Lung (tissue), 12 donors: Measurements from ENCODE around the gene ABCA1. TPM values are rescaled to one million over a fixed set of nuclear protein-coding genes. Genes with fewer than 3 reads are reported as not detected.
A peak's percentile ranks its signal among the peaks of the same experiment; 100 is the strongest.

Experiments
- ATAC-seq: fragments of 200-7000 bp; cut with Tn5 transposase; one replicate; pipeline ENCODE4 v1.9.1; 2020; ENCODE audit warnings: moderate number of reproducible peaks; ENCODE audit not compliant: insufficient read depth, low FRiP score
- DNase-seq, 3 donors: peaks; one replicate each; pipeline ENCODE4 v3.0.0-alpha.2; 2013 to 2017
- H3K27ac ChIP-seq, 2 donors: one replicate each; pipeline ENCODE4 v1.5.1; 2013; ENCODE audit warnings: mild to moderate bottlenecking in 2 of 2, moderate library complexity in 2 of 2, control low read depth in 1 of 2, inconsistent platforms in 1 of 2, low read depth in 1 of 2, low read length in 1 of 2
- H3K27me3 ChIP-seq, 3 donors: one replicate each; pipeline ENCODE4 v1.5.1; 2013; ENCODE audit warnings: low read length in 2 of 3; ENCODE audit not compliant: control insufficient read depth in 3 of 3, insufficient read depth in 3 of 3
- H3K36me3 ChIP-seq, 4 donors: one replicate each; pipeline ENCODE4 v1.5.1; 2013; ENCODE audit warnings: low read length in 4 of 4, mild to moderate bottlenecking in 1 of 4, moderate library complexity in 1 of 4; ENCODE audit not compliant: control insufficient read depth in 4 of 4, insufficient read depth in 4 of 4
- H3K4me1 ChIP-seq, 5 donors: one replicate each; pipeline ENCODE4 v1.5.1; 2013; ENCODE audit warnings: low read length in 5 of 5, mild to moderate bottlenecking in 2 of 5, moderate library complexity in 1 of 5; ENCODE audit not compliant: control insufficient read depth in 5 of 5, insufficient read depth in 5 of 5
- H3K4me3 ChIP-seq: one replicate; pipeline ENCODE4 v1.5.1; 2013; ENCODE audit warnings: mild to moderate bottlenecking, control low read depth, moderate library complexity
- H3K9ac ChIP-seq, 2 donors: one replicate each; pipeline ENCODE4 v1.5.1; 2013; ENCODE audit warnings: low read length in 2 of 2, control low read depth in 1 of 2; ENCODE audit not compliant: insufficient read depth in 1 of 2
- H3K9me3 ChIP-seq, 4 donors: one replicate each; pipeline ENCODE4 v1.5.1; 2013; ENCODE audit warnings: low read length in 3 of 4, mild to moderate bottlenecking in 1 of 4, moderate library complexity in 1 of 4; ENCODE audit not compliant: control insufficient read depth in 4 of 4, insufficient read depth in 3 of 4
- WGBS, 2 donors: extraction: QIAGEN DNeasy Blood & Tissue Kit; methylation state at CpG; one replicate each; pipeline ENCODE4 v1.1.7; 2013; 5-methylcytosine and 5-hydroxymethylcytosine counted together
- polyA plus RNA-seq, 2 donors: library from polyadenylated mRNA; stranded (reverse); fragments of 200-250 nt; gene quantifications; one replicate each; pipeline ENCODE4 v1.2.1, GENCODE V29; 2013
- total RNA-seq, 2 donors: library from RNA; depleted of rRNA in 1 of 2; stranded (reverse); fragments of >200 nt in 1 of 2; gene quantifications; one replicate each; pipeline ENCODE4 v1.2.1, GENCODE V29; 2014 to 2021
- TF ChIP-seq, protein P1 (sequence below): IDR thresholded peaks from 2 replicates; pipeline ENCODE4 v1.5.1; 2012; ENCODE audit warnings: mild to moderate bottlenecking; ENCODE audit errors: control extremely low read depth, extremely low read depth
- donor health status: control.
- donor health status: control.
- donor health status: Bipolar disorder and iron deficiency.
- donor health status: healthy.
- donor health status: DM: yes; HTN: yes; CAD: no.

The ABCA1 gene
- total and polyA plus RNA-seq, 4 donors, result 5.4 to 140 (median 16.8) TPM

DNA sequence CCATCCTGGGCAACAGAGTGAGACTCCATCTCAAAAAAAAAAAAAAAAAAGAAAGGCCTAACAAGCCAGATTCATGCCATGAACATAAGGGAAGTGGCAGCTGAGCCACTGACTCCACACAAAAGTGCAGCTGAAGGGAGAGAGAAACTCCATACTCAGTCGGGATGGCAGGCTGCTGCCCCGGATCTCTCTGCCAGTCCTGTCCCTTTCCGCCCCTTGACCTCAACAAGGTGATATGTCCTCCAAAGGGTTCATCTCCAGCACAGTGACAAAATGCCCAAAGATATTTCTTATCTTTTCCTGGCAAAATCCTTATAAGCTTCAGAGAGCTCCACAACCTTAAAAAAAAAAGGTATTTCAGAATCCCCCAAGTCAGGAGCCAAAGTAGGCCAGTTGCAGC lies 52.6 kb downstream of the ABCA1 start:
- ATAC-seq, result no peak
- peaks cover 0 to 10% (median 3%) of the 10 kb centered on the region in 5 donors for H3K4me1 ChIP-seq

DNA sequence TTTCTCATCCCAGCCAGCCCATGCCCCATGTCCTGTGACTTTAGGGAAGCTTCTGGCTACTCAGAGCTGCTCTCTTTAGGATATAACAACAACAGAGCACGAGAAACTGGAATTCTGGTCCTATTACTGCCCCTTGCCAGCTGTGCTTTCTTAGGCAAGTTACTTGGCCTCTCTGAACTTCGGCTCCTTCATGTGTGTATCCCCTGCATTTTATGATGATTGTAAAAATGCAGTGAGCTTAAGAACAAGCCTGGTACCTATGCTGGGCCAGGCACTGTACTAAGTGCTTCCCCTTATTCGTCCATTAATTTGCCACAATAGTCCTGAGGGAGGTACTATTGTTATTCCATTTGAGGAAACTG lies 54.5 kb downstream of the ABCA1 start:
- TF ChIP-seq, protein P1, sequence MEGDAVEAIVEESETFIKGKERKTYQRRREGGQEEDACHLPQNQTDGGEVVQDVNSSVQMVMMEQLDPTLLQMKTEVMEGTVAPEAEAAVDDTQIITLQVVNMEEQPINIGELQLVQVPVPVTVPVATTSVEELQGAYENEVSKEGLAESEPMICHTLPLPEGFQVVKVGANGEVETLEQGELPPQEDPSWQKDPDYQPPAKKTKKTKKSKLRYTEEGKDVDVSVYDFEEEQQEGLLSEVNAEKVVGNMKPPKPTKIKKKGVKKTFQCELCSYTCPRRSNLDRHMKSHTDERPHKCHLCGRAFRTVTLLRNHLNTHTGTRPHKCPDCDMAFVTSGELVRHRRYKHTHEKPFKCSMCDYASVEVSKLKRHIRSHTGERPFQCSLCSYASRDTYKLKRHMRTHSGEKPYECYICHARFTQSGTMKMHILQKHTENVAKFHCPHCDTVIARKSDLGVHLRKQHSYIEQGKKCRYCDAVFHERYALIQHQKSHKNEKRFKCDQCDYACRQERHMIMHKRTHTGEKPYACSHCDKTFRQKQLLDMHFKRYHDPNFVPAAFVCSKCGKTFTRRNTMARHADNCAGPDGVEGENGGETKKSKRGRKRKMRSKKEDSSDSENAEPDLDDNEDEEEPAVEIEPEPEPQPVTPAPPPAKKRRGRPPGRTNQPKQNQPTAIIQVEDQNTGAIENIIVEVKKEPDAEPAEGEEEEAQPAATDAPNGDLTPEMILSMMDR, result no peak
- peak overlapping the region; percentile 58 to 83 for H3K27ac ChIP-seq
- H3K9ac ChIP-seq, result no peak overlapping the region
- peaks cover 0 to 10% (median 3%) of the 10 kb centered on the region in 4 donors for H3K36me3 ChIP-seq
- no peaks in the 10 kb centered on the region for H3K9me3 ChIP-seq
- WGBS, 2 donors, result 75 to 83% methylated on average over 3 of the region's 3 CpGs
- no peak overlapping the region for H3K4me3 ChIP-seq
- DNase-seq (no peak), ATAC-seq (no peak)
- no peaks in the 10 kb centered on the region for H3K27me3 ChIP-seq
- H3K4me1 ChIP-seq, result peaks cover 6 to 27% (median 17%) of the 10 kb centered on the region in 5 donors

More for the DNA sequence above, 52.6 kb downstream of the ABCA1 start:
- TF ChIP-seq, protein P1, result no peak
- WGBS, 2 donors, result 94 to 99% methylated on average over 3 of the region's 3 CpGs
- no peak overlapping the region for H3K27ac ChIP-seq
- no peak for DNase-seq
- no peaks in the 10 kb centered on the region for H3K9me3 ChIP-seq
- H3K9ac ChIP-seq, result no peak overlapping the region
- H3K27me3 ChIP-seq, result no peaks in the 10 kb centered on the region
- H3K4me3 ChIP-seq, result no peak overlapping the region
- H3K36me3 ChIP-seq, result peaks cover 0 to 14% (median 2%) of the 10 kb centered on the region in 4 donors

DNA sequence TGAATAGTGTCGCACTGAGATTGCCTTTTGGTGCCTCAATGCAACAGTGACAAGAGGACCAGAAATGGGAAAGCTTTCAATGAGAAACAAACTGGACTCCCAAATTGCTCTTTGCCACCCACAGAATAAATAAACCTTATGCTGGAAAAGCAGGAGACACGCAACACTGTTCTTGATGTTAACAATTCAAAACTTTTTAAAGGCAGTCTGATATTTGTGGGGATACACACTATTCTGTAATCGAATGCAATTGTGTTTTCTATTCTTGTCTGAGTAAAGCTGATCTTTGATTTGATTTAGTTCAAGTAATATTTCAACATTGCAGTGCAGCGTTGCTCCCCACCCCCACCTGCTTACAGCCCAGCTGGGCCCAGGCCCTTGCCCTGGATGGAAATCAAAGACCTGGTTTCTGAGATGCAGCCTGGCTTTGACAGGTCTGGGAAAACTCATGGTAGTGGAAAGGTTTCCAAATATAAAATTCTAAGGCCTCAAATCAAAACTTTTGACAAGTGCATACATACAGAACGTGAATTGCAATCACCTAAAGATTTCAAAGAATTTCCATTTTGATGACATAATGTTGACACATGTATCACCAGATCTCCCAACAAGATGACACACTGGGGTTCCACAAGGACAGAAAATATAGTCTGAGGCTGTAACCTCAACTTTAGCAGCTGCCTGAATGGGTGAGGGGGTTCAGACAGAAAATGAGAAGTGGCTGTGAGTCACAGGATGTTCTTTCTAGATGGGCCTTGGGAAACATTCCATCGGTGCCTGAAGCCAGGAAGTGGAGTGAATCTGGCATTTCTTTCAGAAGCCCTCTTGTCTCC lies 55.1 kb downstream of the ABCA1 start:
- 62 to 65% methylated on average over 6 of the region's 6 CpGs for WGBS, 2 donors
- Histone ChIP-seq H3K9ac (no peak overlapping the region), H3K36me3 (peaks cover 0 to 13% (median 3%) of the 10 kb centered on the region in 4 donors), H3K9me3 (no peaks in the 10 kb centered on the region), H3K27me3 (no peaks in the 10 kb centered on the region), H3K4me1 (peaks cover 9 to 28% (median 19%) of the 10 kb centered on the region in 5 donors), H3K27ac (peak overlapping the region; percentile 58 to 83), H3K4me3 (no peak overlapping the region)
- TF ChIP-seq, protein P1, result no peak
- peak; percentile 63 for ATAC-seq
- DNase-seq, result peak in 2 of 3 donors; percentile 33 to 46
